SK-N-MC (cell line): ENCODE measurements around the gene PHACTR3.

Experiments used
- EZH2 ChIP-seq: fragments of 200-600 bp; sonication (generic); IDR thresholded peaks from one replicate; pipeline ENCODE4 v1.6.1; 2017; ENCODE audit warnings: antibody characterized with exemption
- POLR2AphosphoS5 ChIP-seq: IDR thresholded peaks from 2 replicates; pipeline ENCODE4 v1.6.1; 2012; ENCODE audit warnings: mild to moderate bottlenecking, low read depth, low read length, borderline replicate concordance

- TF ChIP-seq EZH2 (no peak), POLR2AphosphoS5 (no peak)
Measured at GRCh38 chr20:59873409-59873808, 269.1 kb downstream of the PHACTR3 start.
